GM23338 (cell line): ENCODE results near the gene IL31. TPM values are rescaled to one million over a fixed set of nuclear protein-coding genes. Genes with fewer than 3 reads are reported as not detected.

Experiments
- ATAC-seq: fragments of 200-7000 bp; cut with Tn5 transposase; 3 replicates; pipeline ENCODE4 v1.9.1; 2020
- DNase-seq: peaks from one replicate; pipeline ENCODE4 v3.0.0-alpha.2; 2015; ENCODE audit warnings: low spot score
- H2AFZ ChIP-seq: fragments of 200-600 bp; sonication (generic); 2 replicates; pipeline ENCODE4 v1.8.0; 2016; ENCODE audit warnings: antibody characterized with exemption, mild to moderate bottlenecking, moderate library complexity
- H3F3A ChIP-seq: fragments of 200-600 bp; sonication (generic); replicated peaks from 2 replicates; pipeline ENCODE4 v1.8.0; 2017; ENCODE audit warnings: antibody characterized with exemption, mixed run types, low read depth
- H3K27ac ChIP-seq: fragments of 200-600 bp; sonication (generic); 2 replicates; pipeline ENCODE4 v1.6.1; 2016; ENCODE audit warnings: low read depth
- H3K27me3 ChIP-seq: fragments of 200-600 bp; sonication (generic); 2 replicates; pipeline ENCODE4 v1.8.0; 2016; ENCODE audit warnings: mild to moderate bottlenecking, mixed run types, moderate library complexity; ENCODE audit not compliant: insufficient read depth
- H3K36me3 ChIP-seq: fragments of 200-600 bp; sonication (generic); 2 replicates; pipeline ENCODE4 v1.8.0; 2016; ENCODE audit warnings: mild to moderate bottlenecking; ENCODE audit not compliant: insufficient read depth
- H3K4me1 ChIP-seq: fragments of 200-600 bp; sonication (generic); 2 replicates; pipeline ENCODE4 v1.8.0; 2016; ENCODE audit warnings: mild to moderate bottlenecking, moderate library complexity; ENCODE audit not compliant: insufficient read depth
- H3K4me2 ChIP-seq: fragments of 200-600 bp; sonication (generic); 2 replicates; pipeline ENCODE4 v1.7.1; 2017; ENCODE audit warnings: mixed run types
- H3K4me3 ChIP-seq: fragments of 200-600 bp; sonication (generic); 2 replicates; pipeline ENCODE4 v1.6.1; 2016; ENCODE audit warnings: mixed run types
- H3K79me2 ChIP-seq: fragments of 200-600 bp; sonication (generic); replicated peaks from 2 replicates; pipeline ENCODE4 v1.8.0; 2017; ENCODE audit warnings: mild to moderate bottlenecking; ENCODE audit not compliant: insufficient read depth
- H3K9me2 ChIP-seq: fragments of 200-600 bp; sonication (generic); 2 replicates; pipeline ENCODE4 v1.8.0; 2017; ENCODE audit not compliant: insufficient read depth
- H4K20me1 ChIP-seq: fragments of 200-600 bp; sonication (generic); replicated peaks from 2 replicates; pipeline ENCODE4 v1.8.0; 2017; ENCODE audit warnings: mild to moderate bottlenecking; ENCODE audit not compliant: insufficient read depth
- H3K27ac Mint-ChIP-seq: 2 replicates; pipeline ENCODE4 v1.8.0; 2020; ENCODE audit warnings: inconsistent platforms, mild to moderate bottlenecking, moderate library complexity, mixed read lengths
- H3K27me3 Mint-ChIP-seq: 3 replicates; pipeline ENCODE4 v1.8.0; 2022; ENCODE audit warnings: low read depth, mild to moderate bottlenecking, moderate library complexity, mixed read lengths, inconsistent platforms; ENCODE audit not compliant: insufficient read depth, poor library complexity
- H3K36me3 Mint-ChIP-seq: 3 replicates; pipeline ENCODE4 v1.8.0; 2021; ENCODE audit warnings: low read depth, mild to moderate bottlenecking, inconsistent platforms, moderate library complexity, mixed read lengths
- H3K4me1 Mint-ChIP-seq: 3 replicates; pipeline ENCODE4 v1.8.0; 2020; ENCODE audit warnings: mild to moderate bottlenecking, inconsistent platforms, mixed read lengths
- H3K4me3 Mint-ChIP-seq: 3 replicates; pipeline ENCODE4 v1.8.0; 2021; ENCODE audit warnings: moderate library complexity, mild to moderate bottlenecking, inconsistent platforms, mixed read lengths
- H3K9me3 Mint-ChIP-seq: 3 replicates; pipeline ENCODE4 v1.8.0; 2020; ENCODE audit warnings: moderate library complexity, mild to moderate bottlenecking, inconsistent platforms, mixed read lengths
- CREB1 ChIP-seq: fragments of 250-450 bp; sonication (Bioruptor Pico); IDR thresholded peaks from 2 replicates; pipeline ENCODE4 v1.5.0; 2020; ENCODE audit warnings: low read depth, mild to moderate bottlenecking, moderate library complexity
- CTCF ChIP-seq, 2 experiments: fragments of 200-600 bp in 1 of 2; sonication (generic) in 1 of 2; conservative IDR thresholded peaks; 2 replicates each; pipeline versions ENCODE4 v1.5.1 to v1.6.1; 2016 to 2017; ENCODE audit warnings: antibody characterized with exemption in 2 of 2, low read depth in 2 of 2, mild to moderate bottlenecking in 2 of 2, moderate library complexity in 1 of 2
- ETS1 ChIP-seq: IDR thresholded peaks from 2 replicates; pipeline ENCODE4 v1.6.1; 2016; ENCODE audit warnings: antibody characterized with exemption
- EZH2phosphoT487 ChIP-seq: fragments of 200-600 bp; sonication (generic); IDR thresholded peaks from one replicate; pipeline ENCODE4 v1.8.1; 2018; ENCODE audit warnings: antibody characterized with exemption; ENCODE audit not compliant: unreplicated experiment
- JUNB ChIP-seq: IDR thresholded peaks from one replicate; pipeline ENCODE4 v1.6.1; 2016; ENCODE audit warnings: antibody characterized with exemption; ENCODE audit not compliant: unreplicated experiment
- NANOG ChIP-seq: IDR thresholded peaks from 2 replicates; pipeline ENCODE4 v1.6.1; 2016; ENCODE audit warnings: antibody characterized with exemption, borderline replicate concordance
- REST ChIP-seq: IDR thresholded peaks from one replicate; pipeline ENCODE4 v1.6.1; 2018; ENCODE audit warnings: antibody characterized with exemption; ENCODE audit not compliant: unreplicated experiment
- STAT1 ChIP-seq: IDR thresholded peaks from one replicate; pipeline ENCODE4 v1.6.1; 2016; ENCODE audit warnings: antibody characterized with exemption; ENCODE audit not compliant: unreplicated experiment
- ZNF114 ChIP-seq: fragments of 250-450 bp; sonication (Bioruptor Pico); IDR thresholded peaks from 2 replicates; pipeline ENCODE4 v1.5.0; 2020; ENCODE audit warnings: mild to moderate bottlenecking, moderate library complexity
- ZNF331 ChIP-seq: fragments of 250-450 bp; sonication (Bioruptor Pico); IDR thresholded peaks from 2 replicates; pipeline ENCODE4 v1.5.0; 2020; ENCODE audit warnings: low read depth, mild to moderate bottlenecking, moderate library complexity
- ZNF462 ChIP-seq: fragments of 250-450 bp; sonication (Bioruptor Pico); IDR thresholded peaks from 2 replicates; pipeline ENCODE4 v1.5.0; 2020; ENCODE audit warnings: mild to moderate bottlenecking, moderate library complexity
- polyA plus RNA-seq: library from polyadenylated mRNA; unstranded; fragments of >200 nt; fragmentation: Nextera tagmentation; extraction: Ambion mirVana; gene quantifications from 2 replicates; pipeline ENCODE4 v1.2.1, GENCODE V29; 2016
- total RNA-seq: library from RNA; depleted of rRNA; stranded (reverse); fragments of >200 nt; shearing (Covaris generic); gene quantifications from 2 replicates; pipeline ENCODE4 v1.2.3, GENCODE V29; 2014

Gene IL31
- total and polyA plus RNA-seq, 2 experiments from 2014 or later: not detected

- peaks cover 16% of the 10 kb centered on the region for H3K27me3 Mint-ChIP-seq
- H3K4me3 Mint-ChIP-seq: no peak overlapping the region
- DNase-seq: no peak
- TF ChIP-seq ETS1 (no peak), NANOG (no peak), CTCF (conservative IDR thresholded peaks at IDR 0.05; ENCODE audit: low read depth in 2 of 2) (no peak), JUNB (no peak), ZNF331 (CRISPR knock-in tag) (no peak), ZNF462 (CRISPR knock-in tag) (no peak), EZH2phosphoT487 (no peak), STAT1 (no peak), REST (no peak), ZNF114 (CRISPR knock-in tag) (no peak), CREB1 (no peak)
- no peaks in the 10 kb centered on the region; the same call in none of the 2 replicates for H4K20me1 ChIP-seq
- peaks cover 23% of the 10 kb centered on the region for H3K4me1 Mint-ChIP-seq
- no peak overlapping the region for H3K27ac Mint-ChIP-seq
- no peaks in the 10 kb centered on the region; the same call in 1 of the 2 replicates for H3K4me1 ChIP-seq
- peaks cover 7% of the 10 kb centered on the region; the same call in 1 of the 3 replicates for H3K36me3 Mint-ChIP-seq
- no peaks in the 10 kb centered on the region for H3K9me3 Mint-ChIP-seq
- ATAC-seq: no peak
- H3F3A ChIP-seq: no peaks in the 10 kb centered on the region
- no peaks in the 10 kb centered on the region for H3K9me2 ChIP-seq
- H3K27ac ChIP-seq: no peak overlapping the region
- H3K4me2 ChIP-seq: no peak overlapping the region
- no peaks in the 10 kb centered on the region for H3K27me3 ChIP-seq
- no peaks in the 10 kb centered on the region for H3K36me3 ChIP-seq
- H3K79me2 ChIP-seq: peaks cover 19% of the 10 kb centered on the region; the same call in 1 of the 2 replicates
- H2AFZ ChIP-seq: no peak overlapping the region
- H3K4me3 ChIP-seq: no peak overlapping the region
Observed at GRCh38 chr12:122124370-122124769, 49.7 kb downstream of the IL31 start.
